HG02610 (cell line): ENCODE measurements around the gene LY6G6F.
"Not testable (repeated sequence)": the region's sequence is repeated elsewhere in the genome, so short reads cannot be mapped to it uniquely, and the experiment has no call there.

Experiments
- ATAC-seq: cut with Tn5 transposase; IDR thresholded peaks from one replicate; pipeline ENCODE4 v1.9.1; 2021; ENCODE audit warnings: mild to moderate bottlenecking, moderate library complexity; ENCODE audit not compliant: unreplicated experiment

Gene LY6G6F

DNA sequence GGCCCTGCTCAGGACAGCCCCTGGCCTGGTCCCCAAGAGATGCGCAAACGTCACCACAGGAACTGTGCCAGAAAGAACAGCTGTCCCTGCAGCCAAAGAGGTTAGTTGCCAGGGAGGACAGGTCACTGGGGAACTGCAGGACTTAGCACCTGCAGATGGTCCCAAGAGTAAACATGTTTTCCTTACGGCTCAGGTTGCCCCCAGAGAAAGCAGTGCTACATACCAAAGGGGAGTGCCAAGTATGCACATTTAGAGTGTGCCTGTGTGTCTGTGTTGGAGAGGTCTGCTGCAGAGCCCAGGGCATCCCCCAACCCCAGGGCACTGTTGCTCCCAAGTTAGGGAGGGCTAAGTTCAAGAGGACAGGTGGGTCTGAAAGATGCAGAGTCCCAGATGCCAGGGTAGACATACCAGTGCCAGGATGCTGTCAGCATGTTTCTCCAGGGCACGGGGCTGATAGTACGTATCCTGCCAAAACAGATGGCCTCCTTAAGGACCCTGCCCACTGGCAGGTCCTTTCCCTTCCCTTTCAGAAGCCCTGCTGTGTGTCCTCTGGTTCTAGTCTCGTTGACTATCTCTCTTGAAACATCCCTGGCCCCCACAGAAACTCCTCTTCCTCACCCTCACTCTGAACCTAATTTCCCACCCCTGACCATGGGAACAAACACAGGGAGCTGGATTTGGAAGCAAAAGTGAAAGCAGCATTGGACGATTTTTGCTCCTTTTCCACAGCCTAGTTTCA lies 4.8 kb upstream of the LY6G6F start:
- no peak for ATAC-seq

DNA sequence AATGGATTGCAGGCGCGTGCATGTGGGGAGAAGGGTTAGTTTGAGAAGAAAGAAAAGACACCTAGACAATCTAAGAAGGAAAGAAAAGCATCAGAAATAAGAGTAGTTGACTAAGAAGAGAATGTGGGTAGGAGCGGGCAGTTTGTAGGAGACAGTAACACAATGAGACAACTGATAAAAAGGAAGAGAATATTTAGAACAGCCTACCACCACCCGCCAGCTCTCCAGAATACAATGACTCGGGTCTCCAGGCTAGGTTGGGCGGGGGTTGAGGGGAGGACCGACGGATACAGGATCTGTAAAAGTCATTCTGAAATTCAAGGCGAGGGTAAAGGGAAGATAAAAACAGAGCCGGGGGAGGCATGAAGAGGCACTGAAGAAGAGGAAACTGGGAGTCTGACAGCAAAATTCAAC lies 4.3 kb upstream of the LY6G6F start:
- ATAC-seq: no peak

- peak; percentile 92 for ATAC-seq
Measured at GRCh38 chr6:31702819-31703716, 3.6 kb upstream of the LY6G6F start, which contains the start of gene ABHD16A. ABHD16A (minus strand) TSS chr6:31703324; CDS start chr6:31703281, 43 bp downstream.

GRCh38 chr6:31705931-31706330 lies 735 bp upstream of the LY6G6F start:
- no peak for ATAC-seq

DNA sequence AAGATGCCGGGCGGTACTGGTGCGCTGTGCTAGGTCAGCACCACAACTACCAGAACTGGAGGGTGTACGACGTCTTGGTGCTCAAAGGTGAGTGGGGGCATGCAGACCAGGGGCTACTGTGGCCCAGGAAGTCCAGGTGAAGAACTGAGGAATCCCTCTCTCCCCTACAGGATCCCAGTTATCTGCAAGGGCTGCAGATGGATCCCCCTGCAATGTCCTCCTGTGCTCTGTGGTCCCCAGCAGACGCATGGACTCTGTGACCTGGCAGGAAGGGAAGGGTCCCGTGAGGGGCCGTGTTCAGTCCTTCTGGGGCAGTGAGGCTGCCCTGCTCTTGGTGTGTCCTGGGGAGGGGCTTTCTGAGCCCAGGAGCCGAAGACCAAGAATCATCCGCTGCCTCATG lies 1.0 kb downstream of the LY6G6F start:
- no peak for ATAC-seq

DNA sequence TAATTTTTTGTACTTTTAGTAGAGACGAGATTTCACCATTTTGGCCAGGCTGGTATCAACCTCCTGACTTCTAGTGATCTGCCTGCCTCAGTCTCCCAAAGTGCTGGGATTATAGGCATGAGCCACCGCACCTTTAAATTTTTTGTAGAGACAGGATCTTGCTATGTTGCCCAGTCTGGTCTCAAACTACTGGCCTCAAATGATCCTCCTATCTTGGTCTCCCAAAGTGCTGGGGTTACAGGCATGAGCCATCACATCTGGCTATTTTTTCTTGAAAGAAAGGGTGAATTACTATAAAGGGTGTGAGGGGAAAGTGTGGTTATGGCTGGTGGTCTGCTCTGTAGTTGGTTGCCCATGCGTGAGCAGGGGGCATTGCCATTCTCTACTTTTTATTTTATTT lies 1.6 kb downstream of the LY6G6F start:
- ATAC-seq: no peak

- not testable (repeated sequence) for ATAC-seq
Measured at GRCh38 chr6:31709157-31709556, 2.5 kb downstream of the LY6G6F start.

DNA sequence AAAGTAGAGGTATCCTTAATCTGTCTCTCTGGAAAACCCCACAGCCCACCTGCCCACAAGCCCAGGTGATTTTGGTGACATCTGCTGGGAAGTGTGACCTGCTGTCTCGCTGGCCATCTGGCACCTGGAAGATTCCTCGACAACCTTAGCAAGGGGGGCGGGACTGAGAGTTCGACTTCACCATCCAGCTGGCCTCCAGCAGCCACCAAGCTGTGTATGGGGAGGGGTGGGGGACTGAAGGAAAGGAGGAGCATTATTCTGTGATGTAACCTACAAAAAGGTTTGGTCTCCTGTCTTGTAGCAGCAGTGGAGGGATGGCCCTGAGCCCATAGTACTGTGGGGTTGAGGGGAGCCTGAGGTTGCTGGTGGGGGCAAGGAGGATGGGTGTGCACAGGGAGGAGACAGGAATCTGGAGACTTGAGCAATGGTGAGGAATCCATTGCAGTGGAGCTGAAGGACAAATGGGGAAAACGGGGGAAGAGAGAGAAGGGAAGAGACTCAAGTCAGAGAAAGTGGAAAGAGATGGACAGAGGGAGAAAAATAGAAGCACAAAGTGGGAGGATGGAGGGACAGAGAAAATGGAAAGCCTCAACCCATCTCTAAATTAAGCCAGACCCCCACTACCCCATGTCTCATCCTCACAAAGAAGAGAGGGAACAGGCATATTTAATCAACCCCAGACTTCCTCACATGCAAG lies 4.0 kb downstream of the LY6G6F start:
- ATAC-seq: no peak

DNA sequence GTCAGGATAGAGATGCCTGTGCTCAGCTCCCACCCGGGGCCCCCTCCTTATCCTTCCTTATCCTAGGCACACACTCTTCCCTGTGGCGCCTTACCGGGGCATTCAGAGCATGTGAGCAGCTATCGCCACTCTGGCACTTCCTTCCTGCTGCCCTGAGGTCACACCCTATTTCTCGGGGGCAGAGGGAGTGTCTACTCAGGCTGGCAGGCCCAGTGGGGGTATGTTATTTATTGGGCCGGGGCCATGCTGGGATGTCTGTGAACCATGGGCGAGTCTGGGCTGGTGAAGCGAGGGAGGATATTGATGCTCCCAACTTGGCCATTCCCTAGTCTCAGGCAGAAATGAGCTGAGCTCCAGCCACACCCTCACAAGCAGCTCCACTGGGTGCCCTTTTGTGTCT lies 4.6 kb downstream of the LY6G6F start:
- no peak for ATAC-seq

GRCh38 chr6:31712296-31712695 lies 5.6 kb downstream of the LY6G6F start:
- no peak for ATAC-seq

DNA sequence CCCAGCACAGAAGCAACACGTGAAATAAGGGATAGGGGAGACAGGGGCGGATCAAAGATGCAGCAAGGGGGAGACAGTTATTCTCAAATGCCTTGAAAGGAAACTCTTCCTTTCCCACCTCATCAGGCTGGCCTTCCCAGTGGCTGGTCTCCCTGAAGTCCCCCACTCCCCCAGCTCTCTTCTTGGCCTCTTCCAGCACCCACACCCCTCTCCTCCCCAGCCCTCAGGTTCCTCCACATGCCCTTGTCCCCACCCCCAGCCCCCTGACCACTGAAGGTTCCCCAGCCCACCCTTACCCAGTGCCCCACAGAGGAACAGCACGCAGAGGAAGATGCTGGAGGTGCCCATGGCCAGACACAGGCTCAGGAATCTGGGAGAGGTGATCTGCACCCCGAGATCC lies 6.8 kb downstream of the LY6G6F start:
- no peak for ATAC-seq

- no peak for ATAC-seq
Measured at GRCh38 chr6:31713991-31714684, 7.5 kb downstream of the LY6G6F start.

DNA sequence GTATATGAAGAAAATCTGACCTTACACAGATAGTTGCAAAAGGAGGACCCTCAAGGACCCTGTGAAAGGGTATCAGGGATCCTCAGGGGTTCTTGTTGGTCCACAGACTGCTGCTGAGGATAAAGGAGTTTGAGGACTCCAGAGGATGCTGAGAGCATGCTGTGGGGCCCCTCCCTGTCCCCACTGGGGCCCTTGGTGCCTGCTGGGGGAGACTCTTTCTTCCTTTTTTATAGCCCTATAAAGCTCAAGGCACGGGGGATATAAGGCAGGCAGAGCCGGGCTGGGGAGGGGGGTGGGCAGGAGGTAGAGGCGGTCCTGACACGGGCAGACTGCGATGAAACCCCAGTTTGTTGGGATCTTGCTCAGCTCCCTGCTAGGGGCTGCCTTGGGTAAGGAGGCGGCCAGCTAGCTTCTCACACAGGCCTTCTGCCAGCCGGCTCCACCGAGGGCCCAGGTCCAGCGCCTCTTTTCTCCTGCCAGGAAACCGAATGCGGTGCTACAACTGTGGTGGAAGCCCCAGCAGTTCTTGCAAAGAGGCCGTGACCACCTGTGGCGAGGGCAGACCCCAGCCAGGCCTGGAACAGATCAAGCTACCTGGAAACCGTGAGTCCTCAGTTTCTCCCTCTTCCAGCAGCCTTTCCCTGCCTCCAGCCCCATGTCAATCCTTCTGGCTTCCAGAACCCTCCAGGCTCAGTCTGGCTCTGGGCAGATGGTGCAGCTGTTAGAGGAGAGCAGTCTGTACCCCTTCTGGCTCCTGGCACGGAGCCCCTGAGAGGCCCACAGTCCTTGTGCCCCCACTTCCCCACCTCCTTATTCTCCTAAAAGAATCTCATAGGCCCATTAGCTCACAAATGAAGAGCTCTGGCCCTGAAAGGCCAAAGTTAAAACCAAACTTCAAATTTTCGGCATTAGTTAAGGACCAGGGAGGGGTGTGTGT lies 8.6 kb downstream of the LY6G6F start, which contains the start of gene LY6G6D:
Gene LY6G6D, plus strand, starts transcription at position 327 of the 937 bp plus-strand sequence. Its CDS starts 8 bp downstream, at position 335.
- no peak for ATAC-seq

GRCh38 chr6:31717499-31718222 lies 11.0 kb downstream of the LY6G6F start:
- no peak for ATAC-seq

DNA sequence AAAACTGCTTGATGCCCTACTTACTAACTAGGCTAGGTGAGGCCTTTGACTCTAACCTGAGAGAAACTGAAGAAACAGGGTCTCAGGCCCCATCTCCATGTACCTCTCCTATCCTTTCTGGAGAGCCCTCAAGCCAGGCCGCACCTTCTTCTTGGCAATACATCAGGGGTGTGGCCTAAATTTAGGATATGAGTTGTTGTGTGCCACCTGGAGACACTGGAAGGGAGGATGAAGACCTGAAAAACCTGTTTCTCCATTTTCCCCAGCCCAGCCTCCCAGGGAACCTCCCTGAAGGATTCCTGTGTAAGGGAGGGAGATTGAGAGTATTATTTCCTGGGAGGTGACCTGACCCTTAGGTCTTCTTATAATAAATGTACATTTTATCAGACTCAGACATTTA lies 11.6 kb downstream of the LY6G6F start:
- no peak for ATAC-seq

GRCh38 chr6:31719001-31719400 lies 12.3 kb downstream of the LY6G6F start:
- ATAC-seq: no peak

DNA sequence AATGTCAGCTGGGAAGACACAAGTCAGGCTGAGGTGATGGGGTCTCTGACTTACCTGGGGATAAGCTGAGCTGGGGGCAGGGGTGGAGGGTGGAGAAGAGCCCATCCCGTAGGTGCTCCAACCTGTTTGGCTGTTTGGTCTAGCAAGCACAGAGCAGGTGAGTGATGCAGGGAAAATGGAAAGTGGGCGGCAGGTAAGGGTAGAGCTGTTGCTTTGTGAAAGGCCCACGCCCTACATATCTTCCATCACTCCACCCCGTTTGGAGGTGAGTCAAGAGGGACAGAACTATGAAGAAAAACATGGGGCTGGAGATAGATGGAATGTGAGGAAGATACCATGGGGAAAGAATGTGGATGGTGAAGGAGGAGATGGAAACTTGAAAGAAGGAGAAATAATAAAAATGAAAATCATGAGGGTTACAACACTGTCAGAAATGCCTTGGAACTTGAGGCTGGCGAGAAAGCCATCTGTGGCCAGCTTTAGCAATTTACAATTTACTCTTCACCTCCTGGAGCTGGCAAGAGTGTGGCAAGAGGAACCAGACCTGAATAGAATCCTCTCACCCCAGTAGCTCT lies 13.6 kb downstream of the LY6G6F start:
- ATAC-seq: no peak

DNA sequence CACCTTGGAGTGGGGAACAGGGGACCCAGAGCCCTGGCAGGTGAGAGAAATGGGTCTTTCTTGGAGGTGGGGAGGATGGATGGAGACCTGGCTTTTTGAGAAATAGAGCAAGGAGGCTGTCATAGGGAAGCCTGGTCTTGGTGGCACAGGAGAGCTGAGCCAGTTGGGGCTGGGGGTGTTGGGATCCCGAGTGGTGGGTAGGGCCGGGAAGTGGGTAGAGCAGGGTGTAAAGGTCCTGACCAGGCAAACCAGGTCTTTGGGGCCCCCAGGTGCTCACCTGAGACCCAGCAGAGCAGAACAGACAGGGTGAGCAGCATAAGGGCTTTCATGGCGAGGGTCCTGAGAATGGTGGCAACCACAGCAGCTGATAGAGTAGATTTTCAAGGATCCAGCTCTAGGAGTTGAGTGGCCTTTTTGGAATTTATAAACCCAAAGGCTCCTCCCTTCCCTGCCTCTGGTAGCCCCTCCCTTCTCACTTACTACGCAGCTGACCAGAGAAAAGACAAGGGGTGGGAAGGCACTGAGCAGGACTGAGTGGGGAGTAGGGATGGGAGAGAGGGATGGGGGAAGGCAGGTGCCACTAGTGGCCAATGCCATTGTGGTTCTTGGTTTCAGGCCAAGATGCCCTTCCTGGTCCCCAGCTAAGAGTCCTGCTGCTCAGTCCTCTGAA lies 14.8 kb downstream of the LY6G6F start, which contains the start of gene LY6G6C:
Gene LY6G6C, minus strand, starts transcription at position 396 of the 670 bp plus-strand sequence. Its CDS starts 67 bp downstream, at position 329.
- ATAC-seq: no peak
